IPS DF 4.7 (cell line): ENCODE measurements around the gene ABHD14A.

Experiments used
- DNase-seq: peaks from one replicate; pipeline ENCODE4 v3.0.0-alpha.2; 2013; ENCODE audit warnings: low spot score; ENCODE audit errors: extremely low read depth

Gene ABHD14A

GRCh38 chr3:51940648-51941462, 34.0 kb upstream of the ABHD14A start:
- DNase-seq: no peak

DNA sequence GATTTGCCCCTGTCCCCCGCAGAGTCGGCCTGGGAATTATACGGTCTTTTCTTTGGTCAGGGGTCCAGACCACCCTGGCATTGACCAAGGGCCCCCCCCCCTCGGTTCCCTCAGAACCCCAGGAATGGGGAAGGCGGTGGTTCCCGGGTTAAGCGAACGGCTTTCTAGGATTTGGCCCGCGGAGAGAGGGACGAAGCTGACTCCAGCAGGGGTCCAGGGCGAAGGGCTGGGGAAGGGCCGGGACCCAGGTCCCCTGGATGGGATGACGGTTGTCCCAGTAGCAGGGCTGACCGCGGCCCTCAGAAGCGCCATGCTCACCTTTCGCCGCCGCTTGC, 33.4 kb upstream of the ABHD14A start:
- no peak for DNase-seq

GRCh38 chr3:51941798-51942602, 32.9 kb upstream of the ABHD14A start, which contains the start of the genes PARP3 and RRP9:
Gene PARP3 (plus strand): TSS chr3:51942363. CDS start chr3:51943356, 993 bp downstream.
Gene RRP9 (minus strand): TSS chr3:51941904. CDS start chr3:51941867, 37 bp downstream.
- peak; percentile 96 for DNase-seq

GRCh38 chr3:51942603-51943450, 32.0 kb upstream of the ABHD14A start:
- no peak for DNase-seq

DNA sequence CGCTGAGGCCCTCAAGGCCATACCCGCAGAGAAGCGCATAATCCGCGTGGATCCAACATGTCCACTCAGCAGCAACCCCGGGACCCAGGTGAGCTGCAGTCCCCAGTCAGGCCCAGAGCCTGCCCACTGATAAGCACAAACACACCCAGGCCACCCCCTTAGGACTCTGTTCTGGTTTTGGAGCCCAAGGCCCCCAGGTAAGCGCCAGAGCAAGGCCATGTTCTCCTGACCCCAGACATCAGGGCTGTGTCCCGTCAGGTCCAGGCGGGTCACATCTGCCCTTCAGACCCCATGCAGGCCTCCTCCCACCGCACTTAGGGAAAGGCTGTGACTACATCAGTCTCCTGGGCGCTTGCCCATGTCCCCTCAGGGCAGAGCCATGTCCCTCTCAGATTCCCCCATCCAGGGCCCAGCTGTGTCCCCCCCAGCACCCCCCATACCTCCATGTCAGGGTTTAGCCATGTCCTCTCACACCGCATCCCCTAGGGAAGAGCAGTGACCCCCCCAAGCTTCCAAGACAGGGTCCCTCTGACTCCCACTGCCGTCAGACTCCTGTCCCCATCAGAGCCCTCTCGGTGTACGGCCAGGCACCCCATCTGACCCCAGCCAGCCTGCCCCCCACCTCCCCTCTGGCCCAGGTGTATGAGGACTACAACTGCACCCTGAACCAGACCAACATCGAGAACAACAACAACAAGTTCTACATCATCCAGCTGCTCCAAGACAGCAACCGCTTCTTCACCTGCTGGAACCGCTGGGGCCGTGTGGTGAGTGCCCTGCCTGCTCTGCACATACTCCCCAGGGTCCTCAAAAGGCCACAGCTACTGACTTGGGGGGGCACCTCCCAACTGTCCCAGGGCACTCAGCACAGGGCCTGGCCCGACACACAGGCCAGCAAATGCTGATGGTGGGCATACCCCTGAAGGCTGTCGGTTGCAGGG, 31.1 kb upstream of the ABHD14A start:
- no peak for DNase-seq

- DNase-seq: no peak
Observed at GRCh38 chr3:51944451-51945021, 30.3 kb upstream of the ABHD14A start.

DNA sequence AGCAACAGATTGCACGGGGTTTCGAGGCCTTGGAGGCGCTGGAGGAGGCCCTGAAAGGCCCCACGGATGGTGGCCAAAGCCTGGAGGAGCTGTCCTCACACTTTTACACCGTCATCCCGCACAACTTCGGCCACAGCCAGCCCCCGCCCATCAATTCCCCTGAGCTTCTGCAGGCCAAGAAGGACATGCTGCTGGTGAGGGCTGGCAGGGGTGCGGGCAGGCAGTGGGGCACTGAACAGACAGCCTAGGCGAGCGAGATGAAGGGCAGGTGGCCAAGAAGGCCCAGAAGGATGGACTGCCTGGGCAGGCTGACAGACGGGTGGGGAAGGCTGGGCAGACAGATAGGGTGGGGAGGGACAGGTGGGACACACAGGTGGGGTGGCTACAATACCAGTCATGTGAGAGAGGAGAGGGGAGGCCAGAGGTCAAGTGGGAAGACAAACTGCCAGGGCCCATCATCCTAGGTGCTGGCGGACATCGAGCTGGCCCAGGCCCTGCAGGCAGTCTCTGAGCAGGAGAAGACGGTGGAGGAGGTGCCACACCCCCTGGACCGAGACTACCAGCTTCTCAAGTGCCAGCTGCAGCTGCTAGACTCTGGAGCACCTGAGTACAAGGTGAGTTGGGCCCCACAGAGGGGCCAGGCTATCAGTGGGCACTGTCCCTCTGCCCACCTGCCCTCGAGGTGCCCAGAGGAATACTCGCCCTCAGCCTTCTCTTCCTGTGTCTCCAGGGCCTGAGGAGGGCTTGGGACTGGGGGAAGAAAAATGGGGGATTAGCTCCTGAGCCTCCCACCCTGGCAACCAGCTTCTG, 29.6 kb upstream of the ABHD14A start:
- no peak for DNase-seq

DNA sequence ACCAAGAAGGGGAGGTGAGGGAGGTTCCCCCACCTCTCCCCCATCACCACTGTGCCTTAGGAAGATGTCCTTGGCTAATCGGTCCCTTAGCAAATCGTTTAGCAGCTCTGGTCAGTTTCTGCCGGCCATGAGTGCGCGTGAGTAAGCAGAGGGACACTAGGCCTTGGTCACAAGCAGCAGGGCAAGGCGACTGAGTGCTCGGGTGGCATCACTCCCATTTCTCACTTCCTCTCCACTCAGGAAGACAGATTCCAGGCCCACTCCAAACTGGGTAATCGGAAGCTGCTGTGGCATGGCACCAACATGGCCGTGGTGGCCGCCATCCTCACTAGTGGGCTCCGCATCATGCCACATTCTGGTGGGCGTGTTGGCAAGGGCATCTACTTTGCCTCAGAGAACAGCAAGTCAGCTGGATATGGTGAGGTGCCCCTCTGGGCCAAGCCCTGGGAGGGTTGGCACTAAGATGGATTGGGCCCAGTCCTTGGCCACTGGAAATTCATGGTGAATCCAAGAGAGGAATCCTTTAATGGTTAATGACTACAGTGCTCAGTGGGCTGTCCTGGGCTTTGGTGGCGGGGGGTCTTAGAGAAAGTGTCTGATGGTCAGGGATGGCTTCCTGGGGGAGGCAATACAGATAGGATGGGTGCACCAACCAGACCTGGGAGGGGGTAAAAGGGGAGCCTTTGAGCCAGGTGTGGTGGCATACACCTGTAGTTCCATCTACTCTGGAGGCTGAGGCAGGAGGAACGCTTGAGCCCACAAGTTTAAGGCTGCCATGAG, 28.7 kb upstream of the ABHD14A start:
- DNase-seq: no peak

- DNase-seq: no peak
Observed at GRCh38 chr3:51946796-51947195, 28.1 kb upstream of the ABHD14A start.

- no peak for DNase-seq
Observed at GRCh38 chr3:51947215-51947900, 27.5 kb upstream of the ABHD14A start.

GRCh38 chr3:51948016-51948580, 26.8 kb upstream of the ABHD14A start:
- DNase-seq: no peak

GRCh38 chr3:51949121-51949520, 25.7 kb upstream of the ABHD14A start:
- DNase-seq: no peak

- DNase-seq: no peak
Observed at GRCh38 chr3:51950899-51951298, 24.0 kb upstream of the ABHD14A start.

DNA sequence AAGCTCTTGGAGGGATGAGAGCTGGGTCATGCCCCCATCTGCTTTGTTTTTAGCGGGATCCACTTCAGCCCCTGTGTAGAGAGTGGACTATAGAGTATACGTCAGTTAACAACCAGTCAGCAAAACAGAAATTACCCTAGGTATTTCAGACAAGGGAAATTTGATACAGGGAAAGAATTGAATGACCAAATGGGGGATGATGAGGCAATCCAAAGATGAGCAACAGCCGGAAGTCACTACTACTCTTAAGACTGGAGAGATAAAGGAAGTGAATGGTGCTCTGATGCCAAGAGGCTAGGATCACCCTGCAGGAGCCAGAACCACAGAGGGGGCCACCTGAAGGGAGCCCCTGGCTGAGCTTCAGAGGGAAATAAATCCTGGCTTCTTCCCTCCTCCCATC, 21.4 kb upstream of the ABHD14A start:
- no peak for DNase-seq

DNA sequence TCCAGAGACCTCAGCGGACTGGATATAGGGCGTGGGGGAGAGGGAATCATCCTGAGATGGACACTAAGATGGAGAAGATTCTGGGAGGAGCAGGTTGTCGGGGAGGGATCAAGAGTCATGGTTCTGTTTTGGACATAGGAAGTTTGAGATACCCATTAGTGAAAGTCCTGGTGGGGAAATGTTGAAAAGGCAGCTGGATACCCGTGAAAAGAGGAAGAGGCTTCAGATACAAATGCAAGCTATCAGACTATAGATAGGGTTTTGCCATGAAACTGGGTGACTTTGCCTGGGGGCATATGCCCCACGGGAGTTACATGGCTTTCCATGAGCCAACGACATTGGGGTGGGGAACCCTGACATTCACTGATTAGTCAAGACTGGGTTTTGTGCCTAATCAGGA, 20.8 kb upstream of the ABHD14A start:
- DNase-seq: no peak

DNA sequence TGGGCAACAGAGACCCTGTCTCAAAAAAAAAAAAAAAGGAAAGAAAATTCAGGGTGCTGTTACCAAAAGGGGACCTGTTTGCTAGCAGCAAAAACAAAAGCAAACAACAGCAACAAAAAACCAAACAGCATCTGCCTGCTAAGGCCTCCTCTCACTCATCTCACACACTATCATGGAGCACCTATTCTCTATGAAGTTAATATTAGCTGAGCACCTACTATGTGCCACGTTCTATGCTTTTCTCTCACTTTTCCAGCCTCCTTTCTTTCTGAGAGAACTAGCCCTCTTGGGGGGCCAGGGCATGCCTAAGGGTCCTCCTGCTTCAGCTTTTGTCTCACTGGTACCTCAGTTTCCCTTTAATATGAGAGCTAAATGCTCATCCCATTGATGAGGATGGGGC, 20.2 kb upstream of the ABHD14A start:
- DNase-seq: no peak

DNA sequence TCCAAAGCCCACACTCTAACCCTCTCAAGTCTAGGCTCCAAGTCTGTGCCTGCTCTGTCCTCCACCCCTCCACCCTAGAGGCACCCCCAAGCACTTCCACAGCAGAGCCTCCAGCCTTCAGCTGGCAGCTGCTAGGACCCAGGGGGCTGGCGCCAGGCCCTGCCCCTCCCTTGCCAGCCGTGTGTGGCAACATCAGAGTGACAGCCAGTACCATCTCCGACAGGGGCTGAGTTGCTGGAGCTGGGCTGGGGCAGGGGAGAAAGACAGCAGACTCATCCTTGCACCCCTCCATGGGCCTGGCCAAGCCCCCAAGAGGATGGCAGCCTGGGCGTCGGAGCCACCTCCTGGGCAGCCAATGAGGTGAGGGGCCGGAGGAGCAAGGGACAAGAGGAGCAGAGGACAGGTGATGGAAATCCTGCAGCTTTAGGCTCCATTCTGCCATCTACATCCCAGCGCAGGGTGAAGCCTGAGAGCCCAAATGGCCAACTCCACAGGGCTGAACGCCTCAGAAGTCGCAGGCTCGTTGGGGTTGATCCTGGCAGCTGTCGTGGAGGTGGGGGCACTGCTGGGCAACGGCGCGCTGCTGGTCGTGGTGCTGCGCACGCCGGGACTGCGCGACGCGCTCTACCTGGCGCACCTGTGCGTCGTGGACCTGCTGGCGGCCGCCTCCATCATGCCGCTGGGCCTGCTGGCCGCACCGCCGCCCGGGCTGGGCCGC, 19.5 kb upstream of the ABHD14A start, which contains the start of gene GPR62:
GPR62 (plus strand) TSS at position 207 of the 718 bp plus-strand sequence; CDS start at position 479, 272 bp downstream.
- DNase-seq: no peak
